Left kidney (tissue), 2 donors: ENCODE measurements around the gene EIF4E1B. TPM values are rescaled to one million over a fixed set of nuclear protein-coding genes. Genes with fewer than 3 reads are reported as not detected.

Experiments used
- DNase-seq: peaks from one replicate; pipeline ENCODE4 v3.0.0-alpha.2; 2013
- polyA plus RNA-seq: library from polyadenylated mRNA; unstranded; fragments of 120-200 nt; gene quantifications from one replicate; pipeline ENCODE4 v1.2.1, GENCODE V29; 2013; ENCODE audit not compliant: insufficient read length

EIF4E1B gene
- polyA plus RNA-seq, 1 donor = not detected

GRCh38 chr5:176664479-176664878, 34.0 kb downstream of the EIF4E1B start:
- DNase-seq = no peak

GRCh38 chr5:176664886-176665285, 34.4 kb downstream of the EIF4E1B start:
- DNase-seq = no peak

- DNase-seq = no peak
Observed at GRCh38 chr5:176665517-176665916, 35.0 kb downstream of the EIF4E1B start.

GRCh38 chr5:176667637-176668036, 37.2 kb downstream of the EIF4E1B start:
- DNase-seq = no peak

- DNase-seq = no peak
Observed at GRCh38 chr5:176670449-176670848, 40.0 kb downstream of the EIF4E1B start.

- DNase-seq = no peak
Observed at GRCh38 chr5:176671399-176671798, 40.9 kb downstream of the EIF4E1B start.

GRCh38 chr5:176671890-176672747, 41.6 kb downstream of the EIF4E1B start:
- no peak for DNase-seq

- DNase-seq = no peak
Observed at GRCh38 chr5:176673651-176674583, 43.4 kb downstream of the EIF4E1B start.

GRCh38 chr5:176674799-176675198, 44.3 kb downstream of the EIF4E1B start:
- no peak for DNase-seq

- DNase-seq = no peak
Observed at GRCh38 chr5:176675676-176676360, 45.3 kb downstream of the EIF4E1B start.

- no peak for DNase-seq
Observed at GRCh38 chr5:176676361-176676824, 45.9 kb downstream of the EIF4E1B start.

- DNase-seq = no peak
Observed at GRCh38 chr5:176677209-176677939, 46.9 kb downstream of the EIF4E1B start.

- no peak for DNase-seq
Observed at GRCh38 chr5:176678584-176678983, 48.1 kb downstream of the EIF4E1B start.

- DNase-seq = no peak
Observed at GRCh38 chr5:176679365-176680225, 49.1 kb downstream of the EIF4E1B start.

- no peak for DNase-seq
Observed at GRCh38 chr5:176680226-176680563, 49.7 kb downstream of the EIF4E1B start.

GRCh38 chr5:176682016-176682531, 51.6 kb downstream of the EIF4E1B start:
- DNase-seq = no peak

- no peak for DNase-seq
Observed at GRCh38 chr5:176685010-176685409, 54.5 kb downstream of the EIF4E1B start.

GRCh38 chr5:176687247-176687646, 56.8 kb downstream of the EIF4E1B start:
- DNase-seq = no peak

GRCh38 chr5:176687881-176688280, 57.4 kb downstream of the EIF4E1B start:
- no peak for DNase-seq

GRCh38 chr5:176690911-176691310, 60.4 kb downstream of the EIF4E1B start:
- no peak for DNase-seq
